A549 (cell line): ENCODE results near the gene BMPER.

Source experiments
- BHLHE40 ChIP-seq: IDR thresholded peaks from 2 replicates; pipeline ENCODE4 v1.6.1; 2012; ENCODE audit warnings: low read depth, low read length, inconsistent platforms
- CHD4 ChIP-seq: fragments of 200-600 bp; sonication (generic); IDR thresholded peaks from 2 replicates; pipeline ENCODE4 v1.6.1; 2016; ENCODE audit warnings: antibody characterized with exemption, mild to moderate bottlenecking, borderline replicate concordance
- CTCF ChIP-seq: fragments of >200 bp; sonication (Bioruptor Twin); formaldehyde crosslinking; IDR thresholded peaks from 3 replicates; pipeline ENCODE4 v1.5.1; 2016
- E2F6 ChIP-seq: IDR thresholded peaks from 2 replicates; pipeline ENCODE4 v1.6.1; 2012; ENCODE audit warnings: low read depth, borderline replicate concordance
- ELK1 ChIP-seq: fragments of 150-350 bp; IDR thresholded peaks from 2 replicates; pipeline ENCODE4 v1.6.1; 2014; ENCODE audit warnings: low read depth, mild to moderate bottlenecking, low read length
- EP300 ChIP-seq, 2 experiments: fragments of >200 bp; sonication (Bioruptor Twin); formaldehyde crosslinking; IDR thresholded peaks; 2 replicates in 1 of 2; 3 replicates in 1 of 2; pipeline ENCODE4 v1.6.1; 2016 to 2017
- HDAC2 ChIP-seq: fragments of 200-600 bp; sonication (generic); IDR thresholded peaks from 2 replicates; pipeline ENCODE4 v1.6.1; 2016
- KDM5A ChIP-seq: fragments of 200-600 bp; sonication (generic); IDR thresholded peaks from 2 replicates; pipeline ENCODE4 v1.6.1; 2016; ENCODE audit warnings: antibody characterized with exemption, mild to moderate bottlenecking
- POLR2A ChIP-seq: IDR thresholded peaks from 2 replicates; pipeline ENCODE4 v1.6.1; 2012; ENCODE audit warnings: mild to moderate bottlenecking, low read length

GRCh38 chr7:34086981-34087380 lies 181.6 kb downstream of the BMPER start:
- TF ChIP-seq POLR2A (no peak), CTCF (no peak), KDM5A (no peak), EP300 (IDR thresholded peaks at IDR 0.05) (no peak), HDAC2 (no peak), ELK1 (no peak), E2F6 (no peak), CHD4 (no peak), BHLHE40 (no peak)
